HuH-7.5 (cell line): ENCODE data around the gene FADS6.
"Not testable (repeated sequence)": the region's sequence is repeated elsewhere in the genome, so short reads cannot be mapped to it uniquely, and the experiment has no call there.

ENCODE experiments used
- DNase-seq: peaks from one replicate; pipeline ENCODE4 v3.0.0; 2011; ENCODE audit warnings: low spot score

The FADS6 gene

DNA sequence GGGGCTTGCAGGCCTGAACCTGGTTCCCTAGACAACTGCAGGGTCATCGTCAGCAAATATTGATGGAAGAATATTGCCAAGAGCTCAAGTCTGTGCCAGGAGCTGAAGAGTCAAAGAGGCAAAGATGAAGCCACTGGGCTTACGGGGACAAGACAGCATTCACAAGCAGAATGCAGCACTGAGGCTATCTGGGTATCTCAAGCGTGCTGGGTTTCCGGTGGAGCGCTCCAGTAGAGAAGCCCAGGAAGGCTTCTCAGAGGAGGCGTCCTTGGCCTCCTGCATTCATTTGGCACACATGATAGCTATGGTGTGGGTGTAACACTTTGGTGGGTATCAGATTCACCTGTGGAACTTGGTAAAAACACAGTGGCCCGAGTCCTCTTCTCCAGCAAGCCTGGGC lies 2.9 kb downstream of the FADS6 start:
- DNase-seq: no peak

DNA sequence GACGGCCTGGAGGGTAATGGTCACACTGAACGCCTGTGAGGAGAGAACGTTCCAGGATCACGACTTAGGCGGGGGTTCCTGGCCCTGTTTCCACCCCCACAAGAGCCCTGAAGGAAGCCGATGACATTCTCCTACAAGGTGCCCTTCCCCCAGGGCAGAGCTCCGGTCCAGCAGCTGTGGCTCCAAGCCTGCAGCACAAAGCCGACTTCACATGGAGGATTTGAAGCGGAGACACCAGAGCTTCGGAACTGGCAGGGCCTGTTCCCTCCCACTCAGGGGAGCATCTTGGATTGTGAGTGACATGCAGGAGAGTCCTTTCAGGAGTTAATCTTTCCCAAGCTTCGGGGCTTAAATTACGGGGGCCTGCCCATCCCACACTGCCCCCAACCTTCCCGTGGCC lies 5.0 kb downstream of the FADS6 start:
- DNase-seq: no peak

DNA sequence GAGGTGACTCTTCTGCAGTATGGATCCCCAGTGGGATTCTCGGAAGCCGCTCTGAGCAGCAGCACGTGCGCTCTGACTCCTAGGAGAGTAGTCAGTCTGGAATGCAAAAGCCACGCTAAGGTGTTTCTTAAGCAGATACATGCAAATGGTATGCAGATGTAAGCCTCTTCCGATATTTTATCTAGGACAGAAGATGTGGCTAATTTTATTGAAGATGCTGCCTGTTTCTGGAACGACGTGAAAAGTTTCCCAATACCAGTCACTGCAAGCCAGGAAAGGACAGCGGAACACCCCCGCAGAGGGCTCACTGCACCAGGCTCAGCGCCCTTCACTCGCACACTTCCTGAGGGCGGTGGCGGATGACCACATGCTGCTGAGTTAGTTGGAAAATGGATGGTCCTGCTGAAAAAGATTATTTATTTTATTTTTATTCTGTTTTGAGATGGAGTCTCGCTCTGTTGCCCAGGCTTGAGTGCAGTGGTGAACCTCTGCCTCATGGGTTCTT lies 10.1 kb downstream of the FADS6 start:
- DNase-seq: no peak

DNA sequence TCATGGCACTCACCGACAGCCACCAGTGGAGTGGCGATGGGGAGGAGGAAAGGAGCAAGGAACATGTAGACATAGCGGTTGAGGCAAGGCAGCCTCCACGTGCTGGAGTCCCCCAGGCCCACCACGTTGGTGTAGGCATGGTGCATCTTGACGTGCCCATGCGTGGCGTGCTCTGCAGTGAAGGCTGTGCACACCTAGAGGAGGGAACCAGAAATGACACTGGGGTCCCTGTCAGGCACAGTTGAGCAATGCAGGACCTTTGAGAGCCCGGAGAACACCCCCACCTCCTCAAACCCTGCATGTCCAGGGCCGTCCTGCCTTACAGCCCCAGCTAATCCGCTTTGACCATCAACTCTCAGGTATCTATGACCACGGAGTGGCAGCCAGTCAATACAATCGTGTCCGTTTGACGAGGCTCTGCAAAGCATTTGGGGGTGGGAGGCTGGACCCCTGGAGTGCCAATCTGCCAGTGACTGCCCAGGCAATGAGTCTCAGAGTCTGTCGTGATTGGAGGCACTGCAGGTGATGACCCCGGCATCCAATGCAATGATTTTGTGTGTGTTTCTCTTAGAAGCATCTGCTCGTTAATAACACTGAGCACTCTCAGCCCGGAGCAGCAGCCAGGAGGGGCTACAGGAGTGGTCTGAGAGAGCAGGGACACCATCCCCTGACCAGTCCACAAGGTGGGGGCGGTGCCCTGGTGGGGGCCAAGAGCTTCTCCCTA lies 10.8 kb downstream of the FADS6 start:
- no peak for DNase-seq

DNA sequence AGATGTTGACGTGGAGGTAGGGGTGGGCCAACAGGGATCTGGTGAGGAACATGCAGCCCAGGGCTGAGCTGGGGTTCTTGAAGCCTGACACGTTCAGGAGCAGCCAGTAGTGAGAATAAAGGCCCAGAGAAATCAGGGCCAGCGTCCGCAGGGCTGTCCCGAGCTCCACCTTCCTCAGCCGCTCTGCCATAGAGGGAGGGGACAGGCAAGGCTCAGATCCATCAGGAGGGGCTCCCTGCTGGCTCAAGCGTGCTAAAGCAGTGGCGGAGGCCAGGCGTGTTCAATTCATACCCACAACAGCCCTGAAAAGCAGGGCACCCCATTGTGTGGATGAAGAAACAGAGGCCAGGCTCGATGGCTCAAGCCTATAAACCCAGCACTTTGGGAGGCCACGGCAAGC lies 12.4 kb downstream of the FADS6 start:
- DNase-seq: no peak

DNA sequence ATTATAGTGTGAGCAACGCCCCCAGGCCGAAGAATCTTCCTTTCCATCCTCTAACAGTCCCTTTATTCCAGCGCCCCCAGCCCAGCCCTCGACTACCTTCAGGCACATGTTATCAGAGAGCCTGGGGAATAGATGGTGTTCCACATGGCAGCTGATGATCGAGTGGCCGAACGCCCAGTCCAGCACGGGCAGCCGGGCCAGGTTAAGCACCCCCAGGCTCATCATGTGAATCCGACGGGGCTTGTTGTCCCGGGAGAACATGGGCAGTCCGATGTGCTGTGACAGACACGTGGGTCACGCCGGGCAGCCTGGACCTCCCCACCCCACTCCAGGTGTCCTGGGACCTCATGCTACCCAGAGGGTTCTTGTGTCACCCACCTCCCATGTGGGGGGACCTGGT lies 14.1 kb downstream of the FADS6 start:
- no peak for DNase-seq

DNA sequence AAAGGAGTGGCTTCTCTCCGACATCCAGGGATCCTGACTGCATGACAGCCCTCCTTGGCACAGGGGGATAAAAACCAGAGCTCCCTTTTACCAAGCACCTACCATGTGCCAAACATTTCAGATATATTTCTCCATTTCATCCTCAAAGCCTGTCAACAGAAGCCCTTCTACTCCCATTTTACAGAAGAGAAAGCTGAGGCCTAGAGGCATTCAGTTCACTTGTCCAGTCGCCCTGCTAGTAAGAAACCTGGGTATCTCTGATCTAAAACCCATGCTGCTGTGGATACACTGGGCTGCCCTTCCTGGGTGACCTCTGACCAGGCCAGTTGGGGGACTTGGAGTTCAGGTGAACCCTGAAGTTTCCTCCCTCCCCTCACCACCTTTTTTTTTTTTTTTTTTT lies 14.8 kb downstream of the FADS6 start:
- DNase-seq: no peak

DNA sequence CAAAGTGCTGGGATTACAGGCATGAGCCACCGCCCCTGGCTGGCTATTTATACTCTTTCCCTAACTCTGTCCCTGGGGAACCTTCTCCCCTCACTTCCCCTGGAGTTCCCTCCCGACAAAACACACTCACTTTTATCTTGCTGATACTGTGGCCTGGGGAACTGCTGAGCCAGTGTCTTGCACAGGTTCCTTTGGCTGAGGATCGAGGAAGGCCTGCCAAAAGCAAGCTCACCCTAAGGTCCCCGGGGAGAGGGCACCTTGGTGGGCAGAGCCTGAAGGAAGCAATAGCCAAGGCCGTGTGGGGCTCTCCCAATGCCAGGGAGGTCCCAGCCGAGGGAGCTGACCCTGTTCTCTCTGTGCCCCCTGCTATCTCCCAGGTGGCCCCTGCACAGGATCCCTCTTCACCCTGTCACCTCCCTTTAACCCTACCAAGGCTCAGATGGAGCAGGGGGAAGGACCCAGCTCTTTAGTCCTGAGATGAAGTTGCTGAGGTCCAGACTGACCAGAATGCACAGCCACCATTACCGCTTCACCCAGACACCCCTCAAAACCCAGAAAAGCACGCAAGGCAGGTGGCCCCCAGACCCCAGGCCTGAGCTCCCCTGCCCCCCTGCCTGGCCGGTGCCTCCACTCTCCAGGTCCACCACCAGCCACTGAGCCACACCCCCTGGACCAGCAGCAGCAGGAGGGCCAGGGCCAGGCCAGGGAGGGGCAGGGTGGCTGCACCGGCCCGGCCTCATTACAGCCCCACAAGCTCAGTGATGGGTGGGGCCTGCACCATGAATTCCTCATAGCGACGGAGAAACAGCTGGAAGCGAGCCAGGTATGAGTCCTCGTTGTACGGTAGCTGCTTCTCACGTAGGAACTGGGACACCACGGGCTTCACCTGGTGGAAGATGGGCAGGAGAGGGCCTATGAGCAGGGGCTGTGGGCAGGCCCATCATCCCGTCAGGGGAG lies 15.6 kb downstream of the FADS6 start:
- DNase-seq: no peak

DNA sequence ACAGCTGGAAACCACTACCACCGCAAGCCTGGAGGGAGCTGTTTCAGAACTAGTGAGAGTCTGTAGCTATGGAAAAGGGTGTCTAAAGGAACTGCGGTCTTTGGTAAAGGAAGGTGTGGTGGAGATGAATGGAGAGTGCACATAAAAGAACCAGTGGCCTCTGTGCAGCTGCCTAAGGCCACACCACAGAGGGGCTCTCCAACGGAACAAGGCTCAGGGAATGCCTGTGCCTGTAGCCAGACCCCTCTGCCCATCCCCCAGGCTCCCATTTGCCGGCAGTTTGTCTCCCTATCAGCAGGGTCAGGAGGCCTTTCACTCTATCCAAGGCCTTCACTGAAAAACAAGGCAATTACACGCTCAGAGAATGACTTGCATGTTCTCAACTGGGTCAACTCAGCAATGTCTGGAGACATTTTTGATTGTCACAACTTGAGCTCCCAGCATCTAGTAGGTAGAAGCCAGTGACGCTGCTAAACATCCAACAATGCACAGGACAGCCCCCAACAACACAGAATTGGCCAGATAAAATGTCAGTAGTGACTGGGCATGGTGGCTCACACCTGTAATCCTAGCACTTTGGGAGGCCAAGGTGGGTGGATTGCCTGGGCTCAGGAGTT lies 17.3 kb downstream of the FADS6 start:
- no peak for DNase-seq

DNA sequence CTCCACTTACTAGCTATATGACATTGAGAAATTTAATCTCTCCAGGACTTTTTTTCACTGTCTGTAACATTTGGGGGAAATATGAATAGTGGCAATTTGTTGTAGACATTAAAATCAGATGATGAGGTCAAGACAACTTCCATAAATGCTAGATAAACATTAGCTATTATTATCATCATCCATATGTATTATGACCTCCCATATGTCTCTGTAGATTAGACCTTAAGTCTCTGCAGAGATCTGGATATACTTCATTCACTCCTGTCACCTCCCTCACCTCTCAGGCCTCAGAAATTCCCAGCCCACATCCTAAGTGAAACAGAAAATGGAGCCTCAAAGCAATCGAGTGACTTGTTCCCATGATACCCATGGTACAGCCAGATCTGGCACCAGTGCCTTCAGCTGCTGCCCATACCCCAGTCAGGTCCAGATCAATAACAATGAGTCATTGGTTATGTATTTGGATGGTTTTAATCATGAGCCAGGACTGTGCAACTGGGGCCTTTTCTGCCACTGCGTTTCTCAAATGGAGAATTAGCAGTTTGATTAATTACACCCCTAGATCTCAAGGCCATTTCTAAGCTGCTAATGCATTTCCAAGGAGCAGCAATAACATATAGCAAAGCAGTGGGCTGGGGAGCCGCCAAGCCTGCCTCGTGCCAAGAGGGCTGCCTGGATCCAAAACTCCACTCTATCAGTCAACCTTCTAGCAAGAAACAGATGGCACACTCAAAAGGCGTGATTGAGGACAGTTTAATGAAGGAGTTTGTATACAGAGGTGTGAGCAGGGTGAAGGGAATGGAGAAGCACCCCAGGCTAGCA lies 18.1 kb downstream of the FADS6 start:
- no peak for DNase-seq

DNA sequence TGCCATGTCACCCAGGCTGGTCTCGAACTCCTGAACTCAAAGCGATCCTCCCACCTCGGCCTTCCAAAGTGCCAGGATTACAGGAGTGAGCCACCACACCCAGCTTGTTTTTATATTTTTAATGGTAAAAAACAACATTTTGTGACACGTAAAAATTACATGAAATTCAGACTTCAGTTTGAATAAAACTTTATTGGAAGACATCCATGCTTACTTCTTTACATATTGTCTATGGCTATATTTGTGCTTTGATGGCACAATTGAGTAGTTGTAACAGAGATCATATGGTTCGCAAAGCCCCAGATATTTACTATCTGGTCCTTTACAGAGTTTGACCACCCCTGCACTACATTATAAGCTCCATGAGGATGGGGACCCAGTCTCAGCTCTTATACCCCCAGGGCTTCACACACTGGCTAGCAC lies 18.8 kb downstream of the FADS6 start:
- DNase-seq: no peak

DNA sequence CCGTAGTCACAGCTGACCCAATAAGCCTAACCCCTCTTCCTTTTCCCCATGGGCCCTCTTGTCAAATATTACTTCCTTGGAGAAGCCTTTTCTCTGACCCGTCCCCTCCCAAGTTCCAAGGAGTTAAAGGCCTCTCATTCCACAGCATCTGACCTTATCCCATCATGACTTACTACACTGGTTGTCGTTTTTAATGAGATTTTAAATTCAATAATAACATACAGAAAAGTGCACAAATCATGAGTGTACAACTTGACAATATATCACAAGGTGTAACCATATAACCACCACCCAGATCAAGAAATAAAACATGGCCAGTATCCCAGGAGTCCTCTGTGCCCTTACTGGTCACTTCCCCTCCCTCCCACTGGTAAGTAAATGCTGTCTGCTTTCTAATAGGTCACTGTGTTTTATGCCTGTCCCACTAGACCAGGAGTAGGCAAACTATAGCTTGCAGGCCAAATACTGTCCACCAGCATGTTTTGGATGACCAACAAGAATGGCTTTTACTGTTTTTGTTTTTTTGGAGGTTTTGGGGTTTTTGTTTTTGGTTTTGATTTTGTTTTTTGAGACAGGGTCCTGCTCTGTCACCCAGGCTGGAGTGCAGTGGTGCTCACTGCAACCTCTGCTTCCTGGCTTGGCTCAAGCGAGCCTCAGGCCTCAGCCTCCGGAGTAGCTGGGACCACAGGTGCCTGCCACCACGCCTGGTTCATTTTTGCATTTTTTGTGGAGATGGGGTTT lies 19.4 kb downstream of the FADS6 start:
- DNase-seq: no peak

DNA sequence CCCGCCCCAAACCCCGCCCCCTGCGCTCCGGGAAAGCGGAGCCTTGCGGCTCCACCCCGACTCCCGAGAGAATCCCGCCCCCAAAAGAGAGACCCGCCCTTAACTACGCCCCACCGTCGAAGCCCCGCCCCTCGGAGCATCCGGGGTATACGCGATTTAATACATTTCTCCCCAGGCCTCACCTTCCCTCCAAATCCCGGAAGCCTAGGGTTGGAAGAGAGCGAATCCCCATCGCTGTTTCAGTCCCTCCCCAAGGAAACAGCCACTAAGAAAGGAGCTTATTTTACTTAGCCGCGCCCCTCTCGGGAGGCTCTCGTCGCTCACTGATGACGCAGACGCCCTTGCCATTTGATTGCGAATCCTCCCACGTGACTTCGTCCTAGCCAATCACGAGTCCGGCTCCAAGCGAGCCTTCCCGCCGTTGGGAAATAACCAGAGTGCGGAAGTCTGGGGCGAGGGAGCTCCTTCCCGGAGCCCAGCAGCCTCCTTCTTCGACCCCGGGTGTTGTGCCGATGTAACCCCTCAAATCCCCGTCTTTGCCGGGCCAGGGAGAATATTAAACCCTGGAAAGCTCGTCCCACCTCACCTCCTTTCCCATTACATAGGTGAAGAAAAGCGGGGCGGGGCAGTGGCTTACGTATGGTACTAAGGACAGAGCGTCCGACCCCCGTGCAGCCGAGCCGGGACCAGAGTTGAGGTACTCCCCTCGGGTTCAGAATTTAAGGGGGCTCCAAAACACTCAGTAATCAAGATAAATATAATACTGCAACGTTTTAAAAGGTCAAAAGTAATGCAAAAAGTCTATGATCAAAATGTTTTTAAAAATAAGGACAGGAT lies 20.2 kb downstream of the FADS6 start:
- DNase-seq: peak; percentile 99

DNA sequence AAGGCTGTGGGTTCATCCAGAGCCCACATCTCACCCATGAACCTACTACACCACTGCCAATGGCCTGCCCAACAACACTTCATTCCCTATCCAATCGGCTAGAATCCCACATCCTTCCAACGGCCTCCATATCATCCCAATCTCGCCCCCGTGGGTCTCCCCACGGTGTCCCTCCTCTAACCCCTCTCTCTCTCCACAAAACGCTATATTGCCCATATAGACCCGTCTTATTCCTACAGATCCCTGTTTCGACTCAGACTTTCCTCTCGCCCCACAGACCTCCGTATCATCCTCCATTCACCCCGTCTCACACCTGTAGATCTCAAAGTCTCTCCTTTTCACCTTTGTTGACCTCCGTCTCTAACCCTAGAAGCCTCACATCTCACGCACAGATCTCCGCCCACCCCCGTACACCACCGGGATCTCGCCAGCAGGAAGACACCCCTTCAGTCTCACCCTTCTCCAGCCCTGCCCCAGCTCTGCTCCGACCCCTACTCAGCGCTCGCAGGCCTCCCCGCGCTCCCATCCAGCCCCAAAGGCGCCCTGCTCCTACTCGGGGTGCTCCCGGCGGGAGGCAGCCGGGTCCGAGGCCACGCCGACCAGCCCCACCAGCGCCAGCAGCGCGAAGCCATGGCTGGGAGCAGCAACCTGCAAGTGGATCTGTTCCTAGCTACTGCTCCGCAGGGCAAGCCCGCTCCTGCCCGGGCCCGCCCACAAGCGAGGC lies 21.0 kb downstream of the FADS6 start, which contains the start of gene FDXR:
Gene FDXR, minus strand, starts transcription at position 682 of the 724 bp plus-strand sequence. Its CDS starts 50 bp downstream, at position 632.
- DNase-seq: no peak

DNA sequence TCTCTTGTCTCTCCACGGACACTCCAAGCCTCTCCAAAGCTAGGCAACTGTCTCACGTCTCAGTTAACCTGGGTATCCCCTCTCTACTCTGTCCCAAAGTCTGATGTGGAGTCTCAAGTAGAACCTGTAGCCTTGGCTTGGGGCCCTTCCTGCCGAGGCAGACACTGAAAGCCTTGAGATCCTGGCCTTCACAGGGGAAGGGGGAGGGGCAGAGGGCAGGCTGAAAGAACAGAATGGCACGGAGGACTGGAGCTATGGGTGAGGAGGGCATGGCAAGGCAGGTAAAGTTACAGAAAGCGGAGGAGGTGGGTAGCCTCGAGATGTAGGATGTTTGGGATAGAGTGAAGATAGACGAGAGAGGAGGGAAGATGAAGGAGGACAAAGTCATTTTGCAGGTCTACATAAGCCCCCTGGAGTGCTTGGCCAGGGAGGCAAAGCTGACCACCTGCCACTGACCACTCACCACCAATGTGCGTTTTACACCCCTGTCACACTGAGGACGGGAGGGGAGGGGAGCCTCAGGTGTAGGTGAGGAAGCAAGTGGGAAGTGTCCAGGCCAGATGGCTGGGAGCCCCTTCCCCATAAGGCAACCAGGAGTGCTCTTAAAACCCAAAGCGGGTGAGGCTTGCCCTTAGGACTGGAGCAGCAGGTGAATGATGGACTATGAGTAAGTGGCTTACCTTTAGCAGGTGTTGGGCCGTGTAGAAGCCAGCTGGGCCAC lies 21.9 kb downstream of the FADS6 start:
- DNase-seq: no peak

DNA sequence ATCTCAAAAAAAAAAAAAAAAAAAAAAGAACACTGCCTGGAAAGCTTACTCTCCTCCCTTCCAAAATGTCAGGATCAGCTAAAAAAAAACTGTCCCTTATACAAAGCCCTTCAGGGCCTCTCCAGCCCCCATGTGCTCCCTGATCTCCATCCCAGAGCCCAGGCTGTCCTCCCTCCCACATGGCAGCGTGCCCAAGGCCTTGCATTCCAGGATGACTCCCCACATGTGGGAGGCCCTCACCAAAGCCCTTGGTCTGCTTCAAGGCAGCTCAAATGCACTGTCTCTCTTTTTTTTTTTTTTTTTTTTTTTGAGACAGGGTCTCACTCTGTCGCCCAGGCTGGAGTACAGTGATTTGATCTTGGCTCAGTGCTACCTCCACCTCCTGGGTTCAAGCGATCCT lies 22.9 kb downstream of the FADS6 start:
- no peak for DNase-seq

DNA sequence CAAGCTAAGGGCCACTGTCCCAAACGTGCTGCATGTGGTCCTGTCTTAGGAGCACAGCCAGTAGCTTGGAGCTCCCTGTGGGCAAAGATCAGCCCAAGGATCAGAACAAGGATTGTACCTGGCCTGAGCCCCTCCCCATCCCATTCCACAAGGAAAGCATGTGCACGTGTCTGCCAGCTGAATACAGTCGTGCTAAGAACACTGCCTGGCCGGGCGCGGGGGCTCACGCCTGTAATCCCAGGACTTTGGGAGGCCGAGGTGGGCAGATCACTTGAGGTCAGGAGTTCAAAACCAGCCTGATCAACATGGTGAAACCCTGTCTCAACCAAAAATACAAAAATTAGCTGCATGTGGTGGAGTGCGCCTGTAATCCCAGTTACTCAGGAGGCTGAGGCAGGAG lies 23.4 kb downstream of the FADS6 start:
- not testable (repeated sequence) for DNase-seq

DNA sequence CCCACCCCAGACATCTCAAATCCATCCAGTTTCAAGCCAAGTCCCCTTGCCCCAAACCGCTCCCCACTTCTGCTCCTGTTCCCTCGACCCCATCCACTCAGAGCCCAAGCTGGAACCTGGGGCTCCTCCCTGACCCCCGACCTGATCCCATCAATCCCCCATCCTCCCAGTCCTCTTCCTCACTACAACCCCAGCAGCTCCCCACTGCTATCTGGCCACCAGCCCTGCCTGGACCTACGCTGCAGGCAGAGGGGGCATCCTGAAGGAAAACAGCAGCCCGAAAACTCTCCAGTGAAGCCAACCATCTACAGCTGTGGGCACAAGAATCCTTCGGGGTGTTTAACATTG lies 24.6 kb downstream of the FADS6 start:
- DNase-seq: no peak
